Measurements from ENCODE around the gene CYP4F11.

DNA sequence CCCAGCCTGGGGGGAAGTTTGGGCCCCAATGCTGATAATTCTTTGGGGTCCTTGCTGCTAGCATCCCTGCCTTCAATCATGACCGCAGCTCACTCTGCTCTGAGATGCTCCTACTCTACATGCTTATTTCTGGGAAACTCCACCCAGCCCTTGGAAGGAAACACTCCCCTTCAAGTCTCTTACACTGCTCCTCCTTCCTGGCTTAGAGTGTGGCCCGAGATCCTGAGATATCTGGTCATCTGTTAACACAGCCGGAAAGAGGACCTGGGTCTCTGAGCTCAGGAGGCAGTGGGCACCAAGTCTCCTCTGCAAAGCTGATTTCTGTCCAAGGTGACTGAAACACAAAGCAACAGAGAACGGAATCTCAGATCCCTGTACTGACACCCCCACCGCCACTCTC lies 69.5 kb downstream of the CYP4F11 start:
- no peak for TF ChIP-seq POLR2A (IDR thresholded peaks at IDR 0.05)
- TF ChIP-seq, protein P1, sequence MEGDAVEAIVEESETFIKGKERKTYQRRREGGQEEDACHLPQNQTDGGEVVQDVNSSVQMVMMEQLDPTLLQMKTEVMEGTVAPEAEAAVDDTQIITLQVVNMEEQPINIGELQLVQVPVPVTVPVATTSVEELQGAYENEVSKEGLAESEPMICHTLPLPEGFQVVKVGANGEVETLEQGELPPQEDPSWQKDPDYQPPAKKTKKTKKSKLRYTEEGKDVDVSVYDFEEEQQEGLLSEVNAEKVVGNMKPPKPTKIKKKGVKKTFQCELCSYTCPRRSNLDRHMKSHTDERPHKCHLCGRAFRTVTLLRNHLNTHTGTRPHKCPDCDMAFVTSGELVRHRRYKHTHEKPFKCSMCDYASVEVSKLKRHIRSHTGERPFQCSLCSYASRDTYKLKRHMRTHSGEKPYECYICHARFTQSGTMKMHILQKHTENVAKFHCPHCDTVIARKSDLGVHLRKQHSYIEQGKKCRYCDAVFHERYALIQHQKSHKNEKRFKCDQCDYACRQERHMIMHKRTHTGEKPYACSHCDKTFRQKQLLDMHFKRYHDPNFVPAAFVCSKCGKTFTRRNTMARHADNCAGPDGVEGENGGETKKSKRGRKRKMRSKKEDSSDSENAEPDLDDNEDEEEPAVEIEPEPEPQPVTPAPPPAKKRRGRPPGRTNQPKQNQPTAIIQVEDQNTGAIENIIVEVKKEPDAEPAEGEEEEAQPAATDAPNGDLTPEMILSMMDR (IDR thresholded peaks at IDR 0.05) = no peak
